22Rv1 (cell line): ENCODE data around the gene PCSK5.

ENCODE experiments used
- ZFX ChIP-seq: fragments of 450-650 bp; IDR thresholded peaks from 2 replicates; pipeline ENCODE4 v1.6.1; 2017; ENCODE audit warnings: antibody characterized with exemption, borderline replicate concordance
- TF ChIP-seq, protein P1 (sequence below): fragments of 450-650 bp; IDR thresholded peaks from 2 replicates; pipeline ENCODE4 v1.5.1; 2017; ENCODE audit warnings: mild to moderate bottlenecking

DNA sequence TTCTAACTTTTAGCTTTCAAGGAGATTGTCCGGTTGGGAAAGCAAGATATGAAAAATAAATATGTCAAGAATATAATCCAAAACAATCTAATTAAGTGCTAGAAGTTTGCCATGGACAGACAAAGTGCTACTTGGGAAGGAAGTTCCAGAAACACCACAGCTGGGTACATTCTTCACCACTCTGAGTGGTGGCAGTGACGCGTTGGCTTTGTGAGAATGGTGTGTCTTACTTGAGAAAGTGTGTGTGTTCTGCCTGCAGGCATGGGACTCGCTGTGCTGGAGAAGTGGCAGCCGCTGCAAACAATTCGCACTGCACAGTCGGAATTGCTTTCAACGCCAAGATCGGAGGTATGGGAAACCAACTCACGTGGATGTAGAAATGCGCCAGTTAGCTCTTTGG, 177.2 kb downstream of the PCSK5 start:
- TF ChIP-seq, protein P1, sequence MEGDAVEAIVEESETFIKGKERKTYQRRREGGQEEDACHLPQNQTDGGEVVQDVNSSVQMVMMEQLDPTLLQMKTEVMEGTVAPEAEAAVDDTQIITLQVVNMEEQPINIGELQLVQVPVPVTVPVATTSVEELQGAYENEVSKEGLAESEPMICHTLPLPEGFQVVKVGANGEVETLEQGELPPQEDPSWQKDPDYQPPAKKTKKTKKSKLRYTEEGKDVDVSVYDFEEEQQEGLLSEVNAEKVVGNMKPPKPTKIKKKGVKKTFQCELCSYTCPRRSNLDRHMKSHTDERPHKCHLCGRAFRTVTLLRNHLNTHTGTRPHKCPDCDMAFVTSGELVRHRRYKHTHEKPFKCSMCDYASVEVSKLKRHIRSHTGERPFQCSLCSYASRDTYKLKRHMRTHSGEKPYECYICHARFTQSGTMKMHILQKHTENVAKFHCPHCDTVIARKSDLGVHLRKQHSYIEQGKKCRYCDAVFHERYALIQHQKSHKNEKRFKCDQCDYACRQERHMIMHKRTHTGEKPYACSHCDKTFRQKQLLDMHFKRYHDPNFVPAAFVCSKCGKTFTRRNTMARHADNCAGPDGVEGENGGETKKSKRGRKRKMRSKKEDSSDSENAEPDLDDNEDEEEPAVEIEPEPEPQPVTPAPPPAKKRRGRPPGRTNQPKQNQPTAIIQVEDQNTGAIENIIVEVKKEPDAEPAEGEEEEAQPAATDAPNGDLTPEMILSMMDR = no peak
- no peak for TF ChIP-seq ZFX
